ENCODE data around the gene MPST.

Gene MPST

GRCh38 chr22:37043828-37044538, 24.4 kb downstream of the MPST start:
- no peak for DNase-seq (ENCODE audit: low read depth, low spot score)
- ChIA-PET POLR2A (interaction anchor here (0.5 kb wide), 1 partner anchor 81 kb away, joined by 4 read pairs; no protein-coding TSS in a partner anchor), CTCF (interaction anchor here (1.0 to 5.1 kb wide), 13 partner anchors 9 to 386 kb away, joined by 3 to 78 read pairs (median 6); partner anchors contain the start of genes MPST and TST)
- no peak overlapping the region for H3K4me3 ChIP-seq (ENCODE audit: low read depth, low read length)
- TF ChIP-seq CTCF (IDR thresholded peaks at IDR 0.05; ENCODE audit: insufficient read depth, low read length, missing control alignments) = peak; percentile 62

GRCh38 chr22:37044634-37045625, 25.4 kb downstream of the MPST start:
- POLR2A ChIA-PET = interaction anchor here (0.5 kb wide), 1 partner anchor 80 kb away, joined by 4 read pairs; no protein-coding TSS in a partner anchor
- H3K4me3 ChIP-seq (ENCODE audit: low read depth, low read length) = no peak overlapping the region
- no peak for TF ChIP-seq CTCF (IDR thresholded peaks at IDR 0.05; ENCODE audit: insufficient read depth, low read length, missing control alignments)
- CTCF ChIA-PET = interaction anchor here (1.0 to 5.1 kb wide), 14 partner anchors 7 to 385 kb away, joined by 3 to 78 read pairs (median 8); partner anchors contain the start of genes MPST and TST
- DNase-seq (ENCODE audit: low read depth, low spot score) = no peak

GRCh38 chr22:37045958-37046357, 26.4 kb downstream of the MPST start:
- peak; percentile 19 for DNase-seq (ENCODE audit: low read depth, low spot score)
- CTCF ChIA-PET = interaction anchor here (0.6 to 5.1 kb wide), 20 partner anchors 8 to 264 kb away, joined by 3 to 78 read pairs (median 4); partner anchors contain the start of genes MPST and TST
- no peak overlapping the region for H3K4me3 ChIP-seq (ENCODE audit: low read depth, low read length)
- peak; percentile 64 for TF ChIP-seq CTCF (IDR thresholded peaks at IDR 0.05; ENCODE audit: insufficient read depth, low read length, missing control alignments)
- POLR2A ChIA-PET = no interaction called here

GRCh38 chr22:37046589-37046988, 27.0 kb downstream of the MPST start:
- no peak for TF ChIP-seq CTCF (IDR thresholded peaks at IDR 0.05; ENCODE audit: insufficient read depth, low read length, missing control alignments)
- no peak overlapping the region for H3K4me3 ChIP-seq (ENCODE audit: low read depth, low read length)
- POLR2A ChIA-PET = no interaction called here

GRCh38 chr22:37047006-37047405, 27.5 kb downstream of the MPST start:
- DNase-seq (ENCODE audit: low read depth, low spot score) = no peak
- no peak overlapping the region for H3K4me3 ChIP-seq (ENCODE audit: low read depth, low read length)
- ChIA-PET POLR2A (no interaction called here), CTCF (interaction anchor here (1.0 to 4.7 kb wide), 7 partner anchors 8 to 152 kb away, joined by 3 to 78 read pairs (median 12); no protein-coding TSS in a partner anchor)
- no peak for TF ChIP-seq CTCF (IDR thresholded peaks at IDR 0.05; ENCODE audit: insufficient read depth, low read length, missing control alignments)

More at GRCh38 chr22:37046589-37046988, 27.0 kb downstream of the MPST start:
- CTCF ChIA-PET = interaction anchor here (0.6 to 5.1 kb wide), 17 partner anchors 9 to 214 kb away, joined by 3 to 78 read pairs (median 3); partner anchors contain the start of genes MPST and TST
- DNase-seq (ENCODE audit: low read depth, low spot score) = no peak
